H1 (cell line): ENCODE data around the gene ARL2. TPM values are rescaled to one million over a fixed set of nuclear protein-coding genes. Genes with fewer than 3 reads are reported as not detected.

Experiments
- RBBP5 ChIP-seq: IDR thresholded peaks from 2 replicates; pipeline ENCODE4 v1.7.1; 2012; ENCODE audit warnings: low read depth, mild to moderate bottlenecking, inconsistent platforms, low read length, moderate library complexity, borderline replicate concordance
- polyA plus RNA-seq, 7 experiments: library from polyadenylated mRNA; depleted of rRNA in 3 of 7; stranded (reverse) in 5 of 7; unstranded in 2 of 7; fragments of >200 nt in 5 of 7; fragments of 200-250 nt in 2 of 7; gene quantifications; 1 replicate in 5 of 7; 2 replicates in 1 of 7; 4 replicates in 1 of 7; pipeline versions ENCODE4 v1.2.1 to v1.2.3, GENCODE V29; 2011 to 2013; ENCODE audit warnings: missing spikeins in 2 of 7, mixed read lengths in 2 of 7
- total RNA-seq: library from RNA; stranded (reverse); fragmentation: NEBNext Ultra II Directional; extraction: Animal tissue kit (Norgen Biotek cat#: 25700); gene quantifications from 2 replicates; pipeline ENCODE4 v1.2.1, GENCODE V29; 2021
- TF ChIP-seq, protein P1 (sequence below): fragments of 300-600 bp; sonication (generic); IDR thresholded peaks from 2 replicates; pipeline ENCODE4 v1.7.1; 2012; ENCODE audit warnings: low read length, moderate library complexity, mild to moderate bottlenecking, inconsistent platforms; ENCODE audit not compliant: insufficient replicate concordance

The ARL2 gene
- total and polyA plus RNA-seq, 2 of the 8 experiments (the other 6 are each of a cell fraction or from before 2014, with no cell fraction given) = 186 to 535 TPM

DNA sequence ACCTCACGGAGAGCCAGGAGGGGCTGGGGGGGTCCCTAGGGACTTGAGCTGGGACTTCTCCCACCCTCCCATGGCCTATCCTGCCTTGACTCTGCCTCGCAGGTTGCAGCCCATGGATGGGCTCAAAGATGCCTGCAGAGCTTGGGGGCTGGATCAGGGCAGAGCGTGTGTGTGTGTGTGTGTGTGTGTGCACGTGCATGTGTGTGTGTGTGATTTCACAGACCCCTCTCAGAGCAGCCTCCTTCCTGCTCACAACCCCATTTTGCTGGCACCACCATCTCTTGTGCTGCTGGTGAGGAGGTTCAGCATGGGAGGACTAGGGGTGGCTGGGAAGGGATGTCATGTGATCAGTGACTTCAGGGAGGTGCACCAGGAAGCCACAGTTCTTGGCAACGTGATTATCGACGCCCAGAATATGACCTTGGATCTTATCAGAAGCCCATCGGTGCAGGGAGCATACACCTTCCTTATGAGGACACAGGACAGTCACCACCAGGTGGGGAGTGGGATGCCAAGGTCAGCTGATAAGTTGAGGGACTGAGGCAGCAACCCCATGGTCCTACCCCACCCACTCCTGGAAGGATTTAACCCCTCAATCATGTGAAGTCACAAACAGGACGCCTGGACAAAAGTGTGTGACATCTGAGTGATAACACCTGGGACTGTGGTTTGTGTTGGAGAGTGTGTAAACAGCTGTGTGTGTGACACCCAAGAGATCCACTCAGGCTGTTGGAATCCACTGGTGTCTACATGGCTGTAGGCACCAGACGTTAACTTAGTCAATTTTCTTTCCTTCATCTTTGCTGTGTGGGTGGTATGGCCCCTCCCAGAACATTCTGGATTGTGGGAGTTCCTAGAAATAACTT, 46.2 kb downstream of the ARL2 start (continued):
- TF ChIP-seq, protein P1, sequence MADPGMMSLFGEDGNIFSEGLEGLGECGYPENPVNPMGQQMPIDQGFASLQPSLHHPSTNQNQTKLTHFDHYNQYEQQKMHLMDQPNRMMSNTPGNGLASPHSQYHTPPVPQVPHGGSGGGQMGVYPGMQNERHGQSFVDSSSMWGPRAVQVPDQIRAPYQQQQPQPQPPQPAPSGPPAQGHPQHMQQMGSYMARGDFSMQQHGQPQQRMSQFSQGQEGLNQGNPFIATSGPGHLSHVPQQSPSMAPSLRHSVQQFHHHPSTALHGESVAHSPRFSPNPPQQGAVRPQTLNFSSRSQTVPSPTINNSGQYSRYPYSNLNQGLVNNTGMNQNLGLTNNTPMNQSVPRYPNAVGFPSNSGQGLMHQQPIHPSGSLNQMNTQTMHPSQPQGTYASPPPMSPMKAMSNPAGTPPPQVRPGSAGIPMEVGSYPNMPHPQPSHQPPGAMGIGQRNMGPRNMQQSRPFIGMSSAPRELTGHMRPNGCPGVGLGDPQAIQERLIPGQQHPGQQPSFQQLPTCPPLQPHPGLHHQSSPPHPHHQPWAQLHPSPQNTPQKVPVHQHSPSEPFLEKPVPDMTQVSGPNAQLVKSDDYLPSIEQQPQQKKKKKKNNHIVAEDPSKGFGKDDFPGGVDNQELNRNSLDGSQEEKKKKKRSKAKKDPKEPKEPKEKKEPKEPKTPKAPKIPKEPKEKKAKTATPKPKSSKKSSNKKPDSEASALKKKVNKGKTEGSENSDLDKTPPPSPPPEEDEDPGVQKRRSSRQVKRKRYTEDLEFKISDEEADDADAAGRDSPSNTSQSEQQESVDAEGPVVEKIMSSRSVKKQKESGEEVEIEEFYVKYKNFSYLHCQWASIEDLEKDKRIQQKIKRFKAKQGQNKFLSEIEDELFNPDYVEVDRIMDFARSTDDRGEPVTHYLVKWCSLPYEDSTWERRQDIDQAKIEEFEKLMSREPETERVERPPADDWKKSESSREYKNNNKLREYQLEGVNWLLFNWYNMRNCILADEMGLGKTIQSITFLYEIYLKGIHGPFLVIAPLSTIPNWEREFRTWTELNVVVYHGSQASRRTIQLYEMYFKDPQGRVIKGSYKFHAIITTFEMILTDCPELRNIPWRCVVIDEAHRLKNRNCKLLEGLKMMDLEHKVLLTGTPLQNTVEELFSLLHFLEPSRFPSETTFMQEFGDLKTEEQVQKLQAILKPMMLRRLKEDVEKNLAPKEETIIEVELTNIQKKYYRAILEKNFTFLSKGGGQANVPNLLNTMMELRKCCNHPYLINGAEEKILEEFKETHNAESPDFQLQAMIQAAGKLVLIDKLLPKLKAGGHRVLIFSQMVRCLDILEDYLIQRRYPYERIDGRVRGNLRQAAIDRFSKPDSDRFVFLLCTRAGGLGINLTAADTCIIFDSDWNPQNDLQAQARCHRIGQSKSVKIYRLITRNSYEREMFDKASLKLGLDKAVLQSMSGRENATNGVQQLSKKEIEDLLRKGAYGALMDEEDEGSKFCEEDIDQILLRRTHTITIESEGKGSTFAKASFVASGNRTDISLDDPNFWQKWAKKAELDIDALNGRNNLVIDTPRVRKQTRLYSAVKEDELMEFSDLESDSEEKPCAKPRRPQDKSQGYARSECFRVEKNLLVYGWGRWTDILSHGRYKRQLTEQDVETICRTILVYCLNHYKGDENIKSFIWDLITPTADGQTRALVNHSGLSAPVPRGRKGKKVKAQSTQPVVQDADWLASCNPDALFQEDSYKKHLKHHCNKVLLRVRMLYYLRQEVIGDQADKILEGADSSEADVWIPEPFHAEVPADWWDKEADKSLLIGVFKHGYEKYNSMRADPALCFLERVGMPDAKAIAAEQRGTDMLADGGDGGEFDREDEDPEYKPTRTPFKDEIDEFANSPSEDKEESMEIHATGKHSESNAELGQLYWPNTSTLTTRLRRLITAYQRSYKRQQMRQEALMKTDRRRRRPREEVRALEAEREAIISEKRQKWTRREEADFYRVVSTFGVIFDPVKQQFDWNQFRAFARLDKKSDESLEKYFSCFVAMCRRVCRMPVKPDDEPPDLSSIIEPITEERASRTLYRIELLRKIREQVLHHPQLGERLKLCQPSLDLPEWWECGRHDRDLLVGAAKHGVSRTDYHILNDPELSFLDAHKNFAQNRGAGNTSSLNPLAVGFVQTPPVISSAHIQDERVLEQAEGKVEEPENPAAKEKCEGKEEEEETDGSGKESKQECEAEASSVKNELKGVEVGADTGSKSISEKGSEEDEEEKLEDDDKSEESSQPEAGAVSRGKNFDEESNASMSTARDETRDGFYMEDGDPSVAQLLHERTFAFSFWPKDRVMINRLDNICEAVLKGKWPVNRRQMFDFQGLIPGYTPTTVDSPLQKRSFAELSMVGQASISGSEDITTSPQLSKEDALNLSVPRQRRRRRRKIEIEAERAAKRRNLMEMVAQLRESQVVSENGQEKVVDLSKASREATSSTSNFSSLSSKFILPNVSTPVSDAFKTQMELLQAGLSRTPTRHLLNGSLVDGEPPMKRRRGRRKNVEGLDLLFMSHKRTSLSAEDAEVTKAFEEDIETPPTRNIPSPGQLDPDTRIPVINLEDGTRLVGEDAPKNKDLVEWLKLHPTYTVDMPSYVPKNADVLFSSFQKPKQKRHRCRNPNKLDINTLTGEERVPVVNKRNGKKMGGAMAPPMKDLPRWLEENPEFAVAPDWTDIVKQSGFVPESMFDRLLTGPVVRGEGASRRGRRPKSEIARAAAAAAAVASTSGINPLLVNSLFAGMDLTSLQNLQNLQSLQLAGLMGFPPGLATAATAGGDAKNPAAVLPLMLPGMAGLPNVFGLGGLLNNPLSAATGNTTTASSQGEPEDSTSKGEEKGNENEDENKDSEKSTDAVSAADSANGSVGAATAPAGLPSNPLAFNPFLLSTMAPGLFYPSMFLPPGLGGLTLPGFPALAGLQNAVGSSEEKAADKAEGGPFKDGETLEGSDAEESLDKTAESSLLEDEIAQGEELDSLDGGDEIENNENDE = no peak
- no peak for TF ChIP-seq RBBP5
